Measurements from ENCODE around the gene IQCF5. TPM values are rescaled to one million over a fixed set of nuclear protein-coding genes. Genes with fewer than 3 reads are reported as not detected.

Gene IQCF5
- total RNA-seq, 1 donor from 2014 or later, result not detected

DNA sequence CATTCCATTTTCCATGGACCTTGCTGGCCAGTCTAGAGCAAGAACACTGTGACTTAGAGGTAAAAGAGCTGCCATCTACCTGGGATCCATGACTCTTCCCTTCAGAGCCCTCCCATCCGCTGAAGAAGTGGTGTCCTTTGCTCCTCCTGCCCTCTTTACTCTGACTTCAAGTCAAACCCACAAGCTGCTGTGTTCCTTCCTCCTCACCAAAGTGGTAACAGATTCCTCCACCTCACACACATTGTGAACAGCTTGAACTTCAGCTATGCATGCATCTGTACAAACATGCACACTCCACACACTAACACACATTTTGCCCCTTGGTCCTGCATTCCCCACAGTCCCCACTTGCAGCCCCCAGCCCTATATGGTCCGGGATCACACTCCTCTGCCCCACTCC lies 990 bp downstream of the IQCF5 start:
- H4K20me1 ChIP-seq (ENCODE audit: insufficient read depth, low read length), result no peaks in the 10 kb centered on the region
- H3K4me3 ChIP-seq (ENCODE audit: insufficient read depth, low read depth, low read length), result no peak overlapping the region
- FAIRE-seq (no peak), DNase-seq (ENCODE audit: low read depth) (no peak)
- no peak for TF ChIP-seq EZH2 (IDR thresholded peaks at IDR 0.05; ENCODE audit: insufficient read depth, low read length)
- TF ChIP-seq CTCF (IDR thresholded peaks at IDR 0.05; ENCODE audit: insufficient read depth, low read depth, low read length), result no peak
- Mint-ChIP-seq H3K36me3 (ENCODE audit: low read depth, unreplicated experiment) (no peaks in the 10 kb centered on the region), H3K27ac (ENCODE audit: unreplicated experiment) (no peak overlapping the region), H3K27me3 (ENCODE audit: low read depth, unreplicated experiment) (peaks cover 31% of the 10 kb centered on the region), H3K4me1 (ENCODE audit: low read depth, unreplicated experiment) (peaks cover 16% of the 10 kb centered on the region), H3K9me3 (ENCODE audit: unreplicated experiment) (peaks cover 5% of the 10 kb centered on the region), H3K4me3 (ENCODE audit: unreplicated experiment) (no peak overlapping the region)
- no peak overlapping the region for H2AFZ ChIP-seq (ENCODE audit: low read depth, low read length)
- no peaks in the 10 kb centered on the region for H3K4me1 ChIP-seq (ENCODE audit: insufficient read depth, low read length)
- H3K79me2 ChIP-seq (ENCODE audit: insufficient read depth, low read length), result no peaks in the 10 kb centered on the region
- H3K27me3 ChIP-seq (ENCODE audit: insufficient read depth, low read length), result no peaks in the 10 kb centered on the region
- no peaks in the 10 kb centered on the region for H3K9me3 ChIP-seq (ENCODE audit: insufficient read depth, low read depth, low read length)
- no peaks in the 10 kb centered on the region for H3K36me3 ChIP-seq (ENCODE audit: insufficient read depth, low read length)
- H3K9ac ChIP-seq (ENCODE audit: low read length), result no peak overlapping the region
- H3K27ac ChIP-seq (ENCODE audit: low read depth, low read length), result no peak overlapping the region
- H3K4me2 ChIP-seq (ENCODE audit: low read length), result no peak overlapping the region

- H3K4me3 ChIP-seq (ENCODE audit: insufficient read depth, low read depth, low read length), result no peak overlapping the region
- no peaks in the 10 kb centered on the region for H3K27me3 ChIP-seq (ENCODE audit: insufficient read depth, low read length)
- H3K9ac ChIP-seq (ENCODE audit: low read length), result no peak overlapping the region
- H3K4me2 ChIP-seq (ENCODE audit: low read length), result no peak overlapping the region
- FAIRE-seq (no peak), DNase-seq (ENCODE audit: low read depth) (no peak)
- no peaks in the 10 kb centered on the region for H3K9me3 ChIP-seq (ENCODE audit: insufficient read depth, low read depth, low read length)
- H4K20me1 ChIP-seq (ENCODE audit: insufficient read depth, low read length), result no peaks in the 10 kb centered on the region
- no peaks in the 10 kb centered on the region for H3K36me3 ChIP-seq (ENCODE audit: insufficient read depth, low read length)
- H3K4me1 Mint-ChIP-seq (ENCODE audit: low read depth, unreplicated experiment), result peaks cover 16% of the 10 kb centered on the region
- no peak overlapping the region for H3K4me3 Mint-ChIP-seq (ENCODE audit: unreplicated experiment)
- no peaks in the 10 kb centered on the region for H3K36me3 Mint-ChIP-seq (ENCODE audit: low read depth, unreplicated experiment)
- no peak overlapping the region for H2AFZ ChIP-seq (ENCODE audit: low read depth, low read length)
- H3K27ac ChIP-seq (ENCODE audit: low read depth, low read length), result no peak overlapping the region
- H3K4me1 ChIP-seq (ENCODE audit: insufficient read depth, low read length), result no peaks in the 10 kb centered on the region
- H3K79me2 ChIP-seq (ENCODE audit: insufficient read depth, low read length), result no peaks in the 10 kb centered on the region
- H3K27me3 Mint-ChIP-seq (ENCODE audit: low read depth, unreplicated experiment), result peaks cover 29% of the 10 kb centered on the region
- no peak overlapping the region for H3K27ac Mint-ChIP-seq (ENCODE audit: unreplicated experiment)
- H3K9me3 Mint-ChIP-seq (ENCODE audit: unreplicated experiment), result peaks cover 5% of the 10 kb centered on the region
- no peak for TF ChIP-seq CTCF (IDR thresholded peaks at IDR 0.05; ENCODE audit: insufficient read depth, low read depth, low read length)
- TF ChIP-seq EZH2 (IDR thresholded peaks at IDR 0.05; ENCODE audit: insufficient read depth, low read length), result no peak
Measured at GRCh38 chr3:51873876-51874275, 1.5 kb downstream of the IQCF5 start.

DNA sequence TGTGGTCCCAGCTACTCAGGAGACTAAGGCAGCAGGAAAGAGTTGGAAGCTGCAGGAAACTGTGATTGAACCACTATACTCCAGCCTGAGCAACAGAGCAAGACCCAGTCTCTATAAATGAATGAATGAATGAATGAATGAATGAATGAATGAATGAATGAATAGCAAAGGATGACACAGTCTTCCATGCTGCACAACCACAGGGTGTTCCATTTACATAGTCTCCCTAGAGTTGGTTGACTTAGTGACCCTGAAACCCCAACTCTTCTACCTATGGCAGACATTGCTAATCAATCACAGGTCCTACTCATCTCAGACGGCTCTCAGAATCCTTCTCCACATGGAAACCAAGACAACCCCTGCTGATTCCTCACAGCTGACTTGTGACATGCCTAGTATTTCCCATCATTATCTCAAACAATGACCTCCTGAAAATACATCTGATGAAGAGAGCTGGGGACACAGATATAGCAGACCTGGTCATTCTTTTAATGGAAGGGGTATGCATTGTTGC lies 2.1 kb downstream of the IQCF5 start:
- TF ChIP-seq EZH2 (IDR thresholded peaks at IDR 0.05; ENCODE audit: insufficient read depth, low read length), result no peak
- TF ChIP-seq CTCF (IDR thresholded peaks at IDR 0.05; ENCODE audit: insufficient read depth, low read depth, low read length), result no peak
- H3K9ac ChIP-seq (ENCODE audit: low read length), result no peak overlapping the region
- Mint-ChIP-seq H3K9me3 (ENCODE audit: unreplicated experiment) (peaks cover 5% of the 10 kb centered on the region), H3K4me1 (ENCODE audit: low read depth, unreplicated experiment) (peaks cover 16% of the 10 kb centered on the region), H3K27me3 (ENCODE audit: low read depth, unreplicated experiment) (peaks cover 24% of the 10 kb centered on the region), H3K36me3 (ENCODE audit: low read depth, unreplicated experiment) (no peaks in the 10 kb centered on the region), H3K4me3 (ENCODE audit: unreplicated experiment) (no peak overlapping the region), H3K27ac (ENCODE audit: unreplicated experiment) (no peak overlapping the region)
- FAIRE-seq (no peak), DNase-seq (ENCODE audit: low read depth) (no peak)
- no peaks in the 10 kb centered on the region for H3K27me3 ChIP-seq (ENCODE audit: insufficient read depth, low read length)
- H4K20me1 ChIP-seq (ENCODE audit: insufficient read depth, low read length), result no peaks in the 10 kb centered on the region
- no peak overlapping the region for H2AFZ ChIP-seq (ENCODE audit: low read depth, low read length)
- no peak overlapping the region for H3K27ac ChIP-seq (ENCODE audit: low read depth, low read length)
- no peaks in the 10 kb centered on the region for H3K9me3 ChIP-seq (ENCODE audit: insufficient read depth, low read depth, low read length)
- no peak overlapping the region for H3K4me3 ChIP-seq (ENCODE audit: insufficient read depth, low read depth, low read length)
- no peaks in the 10 kb centered on the region for H3K36me3 ChIP-seq (ENCODE audit: insufficient read depth, low read length)
- no peaks in the 10 kb centered on the region for H3K4me1 ChIP-seq (ENCODE audit: insufficient read depth, low read length)
- H3K4me2 ChIP-seq (ENCODE audit: low read length), result no peak overlapping the region
- H3K79me2 ChIP-seq (ENCODE audit: insufficient read depth, low read length), result no peaks in the 10 kb centered on the region
